ENCODE measurements around the gene MVP. TPM values are rescaled to one million over a fixed set of nuclear protein-coding genes. Genes with fewer than 3 reads are reported as not detected.
"Not testable (repeated sequence)": the region's sequence is repeated elsewhere in the genome, so short reads cannot be mapped to it uniquely, and the experiment has no call there.

Gene MVP
- total RNA-seq, 4 donors from 2014 or later = 82.2 to 162 (median 129) TPM

- Histone ChIP-seq H3K27me3 (peaks cover 5% of the 10 kb centered on the region), H3K4me1 (peaks cover 0 to 29% (median 16%) of the 10 kb centered on the region in 3 donors), H3K36me3 (peaks cover 0 to 27% of the 10 kb centered on the region in 2 donors), H3K4me3 (peak overlapping the region in 1 of 2 donors; percentile 99), H3K27ac (peak overlapping the region in 3 of 4 donors; percentile 82 to 93 (median 90)), H3K9me3 (no peaks in the 10 kb centered on the region)
- no peak for ATAC-seq
- 0% methylated on average over 3 of the region's 16 CpGs; no CpG with 5 or more reads in 1 of the 2 donors for WGBS, 2 donors (ENCODE audit: low coverage in 1 of 2)
- TF ChIP-seq POLR2AphosphoS5 (IDR thresholded peaks at IDR 0.05) = no peak
- no peak for TF ChIP-seq CTCF (IDR thresholded peaks at IDR 0.05)
- TF ChIP-seq EP300 (IDR thresholded peaks at IDR 0.05) = no peak
- TF ChIP-seq POLR2A (IDR thresholded peaks at IDR 0.05) = no peak
Observed at GRCh38 chr16:29863669-29863984, 43.4 kb downstream of the MVP start.

GRCh38 chr16:29864205-29864604 is 43.9 kb downstream of the MVP start:
- WGBS, 2 donors (ENCODE audit: low coverage in 1 of 2) = 53 to 85% methylated on average over 2 to 6 of the region's 9 CpGs
- no peak for ATAC-seq
- peaks cover 0 to 22% of the 10 kb centered on the region in 2 donors for H3K36me3 ChIP-seq
- H3K9me3 ChIP-seq = no peaks in the 10 kb centered on the region
- H3K4me3 ChIP-seq = no peak overlapping the region
- TF ChIP-seq POLR2A (IDR thresholded peaks at IDR 0.05) (no peak), POLR2AphosphoS5 (IDR thresholded peaks at IDR 0.05) (no peak), EP300 (IDR thresholded peaks at IDR 0.05) (no peak), CTCF (IDR thresholded peaks at IDR 0.05) (no peak)
- peaks cover 5% of the 10 kb centered on the region for H3K27me3 ChIP-seq
- no peak overlapping the region for H3K27ac ChIP-seq
- peaks cover 0 to 29% (median 16%) of the 10 kb centered on the region in 3 donors for H3K4me1 ChIP-seq

- 44 to 83% methylated on average over 1 of the region's 8 CpGs for WGBS, 2 donors (ENCODE audit: low coverage in 1 of 2)
Observed at GRCh38 chr16:29868396-29869009, 48.2 kb downstream of the MVP start.

GRCh38 chr16:29869067-29869466 is 48.8 kb downstream of the MVP start:
- H3K4me3 ChIP-seq, H3K36me3 ChIP-seq, H3K9me3 ChIP-seq, H3K27ac ChIP-seq, H3K27me3 ChIP-seq, H3K4me1 ChIP-seq, ATAC-seq: not testable (repeated sequence)
- WGBS, 2 donors (ENCODE audit: low coverage in 1 of 2) = 80 to 89% methylated on average over 3 to 7 of the region's 8 CpGs

More at GRCh38 chr16:29868396-29869009, 48.2 kb downstream of the MVP start:
- H3K4me1 ChIP-seq = peaks cover 0 to 6% (median 0%) of the 10 kb centered on the region in 3 donors
- H3K27ac ChIP-seq = no peak overlapping the region
- H3K27me3 ChIP-seq = peaks cover 5% of the 10 kb centered on the region
- TF ChIP-seq POLR2A (IDR thresholded peaks at IDR 0.05) (no peak), CTCF (IDR thresholded peaks at IDR 0.05) (no peak), EP300 (IDR thresholded peaks at IDR 0.05) (no peak), POLR2AphosphoS5 (IDR thresholded peaks at IDR 0.05) (no peak)
- H3K9me3 ChIP-seq = no peaks in the 10 kb centered on the region
- no peak for ATAC-seq
- H3K4me3 ChIP-seq = no peak overlapping the region
- H3K36me3 ChIP-seq = no peaks in the 10 kb centered on the region

GRCh38 chr16:29871822-29872546 is 51.7 kb downstream of the MVP start:
- no peak for ATAC-seq
- TF ChIP-seq POLR2AphosphoS5 (IDR thresholded peaks at IDR 0.05) = no peak
- TF ChIP-seq POLR2A (IDR thresholded peaks at IDR 0.05) = no peak
- no peak for TF ChIP-seq CTCF (IDR thresholded peaks at IDR 0.05)
- TF ChIP-seq EP300 (IDR thresholded peaks at IDR 0.05) = no peak
- H3K27ac ChIP-seq = no peak overlapping the region
- WGBS, 2 donors (ENCODE audit: low coverage in 1 of 2) = no CpG with 5 or more reads among the region's 16 CpGs
- H3K36me3 ChIP-seq = no peaks in the 10 kb centered on the region
- no peaks in the 10 kb centered on the region for H3K9me3 ChIP-seq
- H3K4me1 ChIP-seq = peaks cover 0 to 9% (median 0%) of the 10 kb centered on the region in 3 donors
- H3K4me3 ChIP-seq = no peak overlapping the region
- H3K27me3 ChIP-seq = peaks cover 30% of the 10 kb centered on the region

All from gastroesophageal sphincter (tissue), 4 donors.